MCF 10A (cell line): ENCODE results near the gene FKBP14. TPM values are rescaled to one million over a fixed set of nuclear protein-coding genes. Genes with fewer than 3 reads are reported as not detected.
A peak's percentile ranks its signal among the peaks of the same experiment; 100 is the strongest.

Experiments used
- BruUV-seq: library from RNA; stranded (reverse); fragments of 400-500 nt; replicated peaks from 2 replicates; lab custom pipeline; 2021; lab: Mats Ljungman, UMichigan
- CTCF ChIA-PET: fragments of 300-600 bp; sonication (Branson Sonifier 250); formaldehyde crosslinking; extraction: SDS; loops from one replicate; lab custom pipeline; 2021; ENCODE audit warnings: antibody characterized with exemption, inconsistent platforms; lab: Yijun Ruan, JAX
- POLR2A ChIA-PET: fragments of 300-600, 350-650 bp; sonication (Branson Sonifier 250); formaldehyde crosslinking; extraction: SDS; loops from one replicate; lab custom pipeline; 2020; ENCODE audit warnings: antibody characterized with exemption, inconsistent platforms; lab: Yijun Ruan, JAX
- DNase-seq: peaks from one replicate; pipeline ENCODE4 v3.0.0-alpha.2; 2018; ENCODE audit not compliant: unreplicated experiment
- H3K27ac Mint-ChIP-seq: one replicate; pipeline ENCODE4 v1.8.0; 2022; ENCODE audit warnings: mild to moderate bottlenecking, low read depth, mixed read lengths; ENCODE audit not compliant: unreplicated experiment
- H3K27me3 Mint-ChIP-seq: one replicate; pipeline ENCODE4 v1.8.0; 2022; ENCODE audit warnings: mixed read lengths; ENCODE audit not compliant: insufficient read depth, unreplicated experiment
- H3K36me3 Mint-ChIP-seq: one replicate; pipeline ENCODE4 v1.8.0; 2022; ENCODE audit warnings: mild to moderate bottlenecking, moderate library complexity, mixed read lengths; ENCODE audit not compliant: insufficient read depth, unreplicated experiment
- H3K4me1 Mint-ChIP-seq: one replicate; pipeline ENCODE4 v1.8.0; 2022; ENCODE audit warnings: mixed read lengths; ENCODE audit not compliant: insufficient read depth, unreplicated experiment
- H3K4me3 Mint-ChIP-seq: one replicate; pipeline ENCODE4 v1.8.0; 2022; ENCODE audit warnings: mild to moderate bottlenecking, moderate library complexity, mixed read lengths; ENCODE audit not compliant: unreplicated experiment
- H3K9me3 Mint-ChIP-seq: one replicate; pipeline ENCODE4 v1.8.0; 2022; ENCODE audit warnings: mixed read lengths; ENCODE audit not compliant: unreplicated experiment
- intact Hi-C: fragments of 100-400 bp; cut with micrococcal nuclease; formaldehyde crosslinking; loops from 2 replicates; pipeline ENCODE4 v1.14.1; 2022
- total RNA-seq: library from RNA; stranded (reverse); gene quantifications from 2 replicates; pipeline ENCODE4 v1.2.3, GENCODE V29; 2022
- TF ChIP-seq, protein P1 (sequence below): fragments of 200-600 bp; IDR thresholded peaks from one replicate; pipeline ENCODE4 v1.8.0; 2022; ENCODE audit warnings: antibody characterized with exemption, mild to moderate bottlenecking; ENCODE audit not compliant: unreplicated experiment

The FKBP14 gene
- total RNA-seq, 1 experiment from 2014 or later = 39.8 TPM

GRCh38 chr7:30020535-30020934, 6.0 kb downstream of the FKBP14 start:
- POLR2A ChIA-PET = interaction anchor here (1.6 to 2.1 kb wide), 2 partner anchors 8 to 11 kb away, joined by 5 to 7 read pairs; partner anchors contain the start of gene PLEKHA8
- CTCF ChIA-PET = no interaction called here
- TF ChIP-seq, protein P1, sequence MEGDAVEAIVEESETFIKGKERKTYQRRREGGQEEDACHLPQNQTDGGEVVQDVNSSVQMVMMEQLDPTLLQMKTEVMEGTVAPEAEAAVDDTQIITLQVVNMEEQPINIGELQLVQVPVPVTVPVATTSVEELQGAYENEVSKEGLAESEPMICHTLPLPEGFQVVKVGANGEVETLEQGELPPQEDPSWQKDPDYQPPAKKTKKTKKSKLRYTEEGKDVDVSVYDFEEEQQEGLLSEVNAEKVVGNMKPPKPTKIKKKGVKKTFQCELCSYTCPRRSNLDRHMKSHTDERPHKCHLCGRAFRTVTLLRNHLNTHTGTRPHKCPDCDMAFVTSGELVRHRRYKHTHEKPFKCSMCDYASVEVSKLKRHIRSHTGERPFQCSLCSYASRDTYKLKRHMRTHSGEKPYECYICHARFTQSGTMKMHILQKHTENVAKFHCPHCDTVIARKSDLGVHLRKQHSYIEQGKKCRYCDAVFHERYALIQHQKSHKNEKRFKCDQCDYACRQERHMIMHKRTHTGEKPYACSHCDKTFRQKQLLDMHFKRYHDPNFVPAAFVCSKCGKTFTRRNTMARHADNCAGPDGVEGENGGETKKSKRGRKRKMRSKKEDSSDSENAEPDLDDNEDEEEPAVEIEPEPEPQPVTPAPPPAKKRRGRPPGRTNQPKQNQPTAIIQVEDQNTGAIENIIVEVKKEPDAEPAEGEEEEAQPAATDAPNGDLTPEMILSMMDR = no peak
- no peak for DNase-seq
- BruUV-seq = no TSS peak
- Mint-ChIP-seq H3K9me3 (no peaks in the 10 kb centered on the region), H3K4me1 (peaks cover 33% of the 10 kb centered on the region), H3K27me3 (no peaks in the 10 kb centered on the region), H3K27ac (peak overlapping the region; percentile 27), H3K4me3 (no peak overlapping the region), H3K36me3 (peaks cover 19% of the 10 kb centered on the region)
- intact Hi-C loops = no loop called here

- Mint-ChIP-seq H3K9me3 (no peaks in the 10 kb centered on the region), H3K27ac (peak overlapping the region; percentile 27), H3K27me3 (no peaks in the 10 kb centered on the region), H3K36me3 (peaks cover 19% of the 10 kb centered on the region), H3K4me3 (no peak overlapping the region), H3K4me1 (peaks cover 27% of the 10 kb centered on the region)
- no TSS peak for BruUV-seq
- TF ChIP-seq, protein P1 = no peak
- intact Hi-C loops = no loop called here
- POLR2A ChIA-PET = interaction anchor here (0.6 to 2.1 kb wide), 3 partner anchors 9 to 116 kb away, joined by 3 to 7 read pairs (median 3); partner anchors contain the start of gene PLEKHA8
- no peak for DNase-seq
- CTCF ChIA-PET = interaction anchor here (0.9 kb wide), 1 partner anchor 32 kb away, joined by 3 read pairs; no protein-coding TSS in a partner anchor
Observed at GRCh38 chr7:30019960-30020359, 6.5 kb downstream of the FKBP14 start.

DNA sequence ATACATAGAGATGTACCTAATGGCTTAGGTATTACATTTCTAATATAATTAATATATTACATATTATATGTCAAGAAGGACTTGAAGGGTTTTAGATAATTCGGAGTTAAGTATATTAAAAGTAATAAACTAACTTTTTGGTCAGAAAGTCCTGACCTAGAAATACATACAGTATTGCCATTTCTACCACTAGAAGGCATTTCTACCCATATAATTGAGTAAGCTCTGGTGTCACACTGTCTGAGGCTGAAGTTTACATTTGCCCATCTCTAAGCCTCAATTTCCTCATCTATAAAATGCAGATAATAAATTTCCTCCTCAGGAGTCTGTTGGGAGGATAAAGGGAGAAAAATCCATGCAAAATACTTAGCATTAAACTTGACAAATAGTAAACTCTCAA, 7.1 kb downstream of the FKBP14 start:
- H3K36me3 Mint-ChIP-seq = peaks cover 20% of the 10 kb centered on the region
- no TSS peak for BruUV-seq
- peaks cover 25% of the 10 kb centered on the region for H3K4me1 Mint-ChIP-seq
- H3K27me3 Mint-ChIP-seq = no peaks in the 10 kb centered on the region
- ChIA-PET CTCF (interaction anchor here (0.9 kb wide), 1 partner anchor 31 kb away, joined by 3 read pairs; no protein-coding TSS in a partner anchor), POLR2A (interaction anchor here (0.6 to 2.1 kb wide), 3 partner anchors 10 to 116 kb away, joined by 3 to 7 read pairs (median 3); partner anchors contain the start of gene PLEKHA8)
- H3K27ac Mint-ChIP-seq = peak overlapping the region; percentile 27
- intact Hi-C loops = no loop called here
- TF ChIP-seq, protein P1 = no peak
- H3K9me3 Mint-ChIP-seq = no peaks in the 10 kb centered on the region
- no peak overlapping the region for H3K4me3 Mint-ChIP-seq
- no peak for DNase-seq

- H3K9me3 Mint-ChIP-seq = no peaks in the 10 kb centered on the region
- DNase-seq = no peak
- peaks cover 28% of the 10 kb centered on the region for H3K36me3 Mint-ChIP-seq
- H3K4me1 Mint-ChIP-seq = peaks cover 19% of the 10 kb centered on the region
- POLR2A ChIA-PET = interaction anchor here (2.1 kb wide), 1 partner anchor 10 kb away, joined by 7 read pairs; the partner anchor contains the start of gene PLEKHA8
- H3K27ac Mint-ChIP-seq = no peak overlapping the region
- no TSS peak for BruUV-seq
- TF ChIP-seq, protein P1 = no peak
- no peak overlapping the region for H3K4me3 Mint-ChIP-seq
- CTCF ChIA-PET = no interaction called here
- H3K27me3 Mint-ChIP-seq = no peaks in the 10 kb centered on the region
- intact Hi-C loops = no loop called here
Observed at GRCh38 chr7:30018451-30018850, 8.1 kb downstream of the FKBP14 start.
